ENCODE results near the gene IRGQ. TPM values are rescaled to one million over a fixed set of nuclear protein-coding genes. Genes with fewer than 3 reads are reported as not detected.

The IRGQ gene
- total RNA-seq, 1 donor = 35.4 TPM

- H3K4me3 ChIP-seq (ENCODE audit: low read depth, low read length) = no peak overlapping the region
- peak; percentile 68 for DNase-seq (ENCODE audit: low read depth)
- no peak for TF ChIP-seq CTCF (IDR thresholded peaks at IDR 0.05; ENCODE audit: insufficient read depth, low read depth, low read length)
Measured at GRCh38 chr19:43562698-43563241, 33.2 kb downstream of the IRGQ start.

GRCh38 chr19:43562226-43562697, 33.7 kb downstream of the IRGQ start:
- TF ChIP-seq CTCF (IDR thresholded peaks at IDR 0.05; ENCODE audit: insufficient read depth, low read depth, low read length) = no peak
- no peak for DNase-seq (ENCODE audit: low read depth)
- no peak overlapping the region for H3K4me3 ChIP-seq (ENCODE audit: low read depth, low read length)

GRCh38 chr19:43561139-43561970, 34.6 kb downstream of the IRGQ start:
- no peak for TF ChIP-seq CTCF (IDR thresholded peaks at IDR 0.05; ENCODE audit: insufficient read depth, low read depth, low read length)
- DNase-seq (ENCODE audit: low read depth) = no peak
- no peak overlapping the region for H3K4me3 ChIP-seq (ENCODE audit: low read depth, low read length)

GRCh38 chr19:43560687-43561086, 35.2 kb downstream of the IRGQ start:
- no peak for TF ChIP-seq CTCF (IDR thresholded peaks at IDR 0.05; ENCODE audit: insufficient read depth, low read depth, low read length)
- DNase-seq (ENCODE audit: low read depth) = peak; percentile 12
- no peak overlapping the region for H3K4me3 ChIP-seq (ENCODE audit: low read depth, low read length)

GRCh38 chr19:43555185-43555770, 40.7 kb downstream of the IRGQ start:
- no peak overlapping the region for H3K4me3 ChIP-seq (ENCODE audit: low read depth, low read length)
- TF ChIP-seq CTCF (IDR thresholded peaks at IDR 0.05; ENCODE audit: insufficient read depth, low read depth, low read length) = peak; percentile 94
- DNase-seq (ENCODE audit: low read depth) = peak; percentile 72

GRCh38 chr19:43554317-43554895, 41.5 kb downstream of the IRGQ start:
- H3K4me3 ChIP-seq (ENCODE audit: low read depth, low read length) = no peak overlapping the region
- no peak for TF ChIP-seq CTCF (IDR thresholded peaks at IDR 0.05; ENCODE audit: insufficient read depth, low read depth, low read length)
- DNase-seq (ENCODE audit: low read depth) = no peak
